Measurements from ENCODE around the gene CEACAM18.
"Not testable (repeated sequence)": the region's sequence is repeated elsewhere in the genome, so short reads cannot be mapped to it uniquely, and the experiment has no call there.

Gene CEACAM18

GRCh38 chr19:51491586-51491985, 13.2 kb downstream of the CEACAM18 start:
- TF ChIP-seq, protein P1, sequence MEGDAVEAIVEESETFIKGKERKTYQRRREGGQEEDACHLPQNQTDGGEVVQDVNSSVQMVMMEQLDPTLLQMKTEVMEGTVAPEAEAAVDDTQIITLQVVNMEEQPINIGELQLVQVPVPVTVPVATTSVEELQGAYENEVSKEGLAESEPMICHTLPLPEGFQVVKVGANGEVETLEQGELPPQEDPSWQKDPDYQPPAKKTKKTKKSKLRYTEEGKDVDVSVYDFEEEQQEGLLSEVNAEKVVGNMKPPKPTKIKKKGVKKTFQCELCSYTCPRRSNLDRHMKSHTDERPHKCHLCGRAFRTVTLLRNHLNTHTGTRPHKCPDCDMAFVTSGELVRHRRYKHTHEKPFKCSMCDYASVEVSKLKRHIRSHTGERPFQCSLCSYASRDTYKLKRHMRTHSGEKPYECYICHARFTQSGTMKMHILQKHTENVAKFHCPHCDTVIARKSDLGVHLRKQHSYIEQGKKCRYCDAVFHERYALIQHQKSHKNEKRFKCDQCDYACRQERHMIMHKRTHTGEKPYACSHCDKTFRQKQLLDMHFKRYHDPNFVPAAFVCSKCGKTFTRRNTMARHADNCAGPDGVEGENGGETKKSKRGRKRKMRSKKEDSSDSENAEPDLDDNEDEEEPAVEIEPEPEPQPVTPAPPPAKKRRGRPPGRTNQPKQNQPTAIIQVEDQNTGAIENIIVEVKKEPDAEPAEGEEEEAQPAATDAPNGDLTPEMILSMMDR (IDR thresholded peaks at IDR 0.05; ENCODE audit: low read depth, low read length, missing control alignments): no peak
- DNase-seq (ENCODE audit: extremely low read depth, low read depth): no peak

GRCh38 chr19:51493776-51494175, 15.4 kb downstream of the CEACAM18 start:
- no peak overlapping the region for H3K4me3 ChIP-seq (replicated peaks; ENCODE audit: low read depth, low read length)
- no peak for DNase-seq (ENCODE audit: extremely low read depth, low read depth)
- TF ChIP-seq, protein P1 (IDR thresholded peaks at IDR 0.05; ENCODE audit: low read depth, low read length, missing control alignments): no peak

More at GRCh38 chr19:51491586-51491985, 13.2 kb downstream of the CEACAM18 start:
- no peak overlapping the region for H3K4me3 ChIP-seq (replicated peaks; ENCODE audit: low read depth, low read length)

- TF ChIP-seq, protein P1 (IDR thresholded peaks at IDR 0.05; ENCODE audit: low read depth, low read length, missing control alignments): no peak
- no peak overlapping the region for H3K4me3 ChIP-seq (replicated peaks; ENCODE audit: low read depth, low read length)
- no peak for DNase-seq (ENCODE audit: extremely low read depth, low read depth)
Observed at GRCh38 chr19:51497666-51498065, 19.3 kb downstream of the CEACAM18 start.

- not testable (repeated sequence) for DNase-seq (ENCODE audit: extremely low read depth, low read depth); H3K4me3 ChIP-seq (replicated peaks; ENCODE audit: low read depth, low read length)
Observed at GRCh38 chr19:51500931-51501330, 22.6 kb downstream of the CEACAM18 start.

GRCh38 chr19:51501594-51502263, 23.4 kb downstream of the CEACAM18 start, which contains the start of gene SIGLEC12:
SIGLEC12 (minus strand) TSS chr19:51501800; CDS start chr19:51501733, 67 bp downstream.
- no peak within 1 kb of the TSS for H3K4me3 ChIP-seq (replicated peaks; ENCODE audit: low read depth, low read length)
- TF ChIP-seq, protein P1 (IDR thresholded peaks at IDR 0.05; ENCODE audit: low read depth, low read length, missing control alignments): no peak
- DNase-seq (ENCODE audit: extremely low read depth, low read depth): no peak

DNA sequence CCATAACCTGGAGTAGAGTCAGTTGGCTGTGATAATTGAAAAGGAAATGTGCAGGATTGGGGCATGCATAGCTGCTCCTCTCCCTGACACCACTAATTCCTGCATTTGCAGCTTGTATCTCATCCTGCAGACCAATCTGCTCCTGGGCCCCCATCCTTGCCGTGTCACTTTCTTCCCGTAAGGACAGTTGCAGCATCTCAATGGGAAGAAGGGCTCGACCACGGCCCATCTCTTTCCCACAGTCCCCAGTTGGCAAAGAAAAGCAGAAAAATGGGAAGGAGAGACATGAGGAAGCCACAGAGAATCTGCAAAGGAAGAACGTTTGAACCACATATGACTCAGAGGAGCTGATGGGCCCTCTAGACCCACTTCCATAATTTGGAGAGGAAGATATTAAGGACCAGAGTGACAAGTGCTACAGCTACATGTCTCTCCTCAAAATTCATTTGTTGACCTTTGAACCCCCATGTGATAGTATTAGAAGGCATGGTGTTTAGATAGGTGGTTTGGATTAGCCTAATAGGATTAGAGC, 25.0 kb downstream of the CEACAM18 start:
- no peak overlapping the region for H3K4me3 ChIP-seq (replicated peaks; ENCODE audit: low read depth, low read length)
- DNase-seq (ENCODE audit: extremely low read depth, low read depth): no peak
- TF ChIP-seq, protein P1 (IDR thresholded peaks at IDR 0.05; ENCODE audit: low read depth, low read length, missing control alignments): no peak

- TF ChIP-seq, protein P1 (IDR thresholded peaks at IDR 0.05; ENCODE audit: low read depth, low read length, missing control alignments): no peak
- no peak for DNase-seq (ENCODE audit: extremely low read depth, low read depth)
- H3K4me3 ChIP-seq (replicated peaks; ENCODE audit: low read depth, low read length): no peak overlapping the region
Observed at GRCh38 chr19:51503896-51504295, 25.6 kb downstream of the CEACAM18 start.
